Stomach (tissue), 4 donors: Measurements from ENCODE around the gene PPP1R13B.

ENCODE experiments used
- CTCF ChIP-seq, 7 experiments: fragments of 450-650 bp in 4 of 7; fragments of 200-600 bp in 3 of 7; sonication (generic) in 3 of 7; IDR thresholded peaks; one replicate each; pipeline ENCODE4 v1.5.1; 2016 to 2019; ENCODE audit warnings: antibody characterized with exemption in 7 of 7, control low read depth in 2 of 7, mild to moderate bottlenecking in 1 of 7
- EP300 ChIP-seq: sonication (generic); formaldehyde crosslinking; IDR thresholded peaks from one replicate; pipeline ENCODE4 v1.6.1; 2017; ENCODE audit warnings: antibody characterized with exemption
- POLR2A ChIP-seq, 4 donors: fragments of 450-650 bp; IDR thresholded peaks; one replicate each; pipeline ENCODE4 v1.6.1; 2016; ENCODE audit warnings: antibody characterized with exemption in 4 of 4, control low read depth in 2 of 4, mild to moderate bottlenecking in 1 of 4, moderate library complexity in 1 of 4

- TF ChIP-seq CTCF (IDR thresholded peaks at IDR 0.05): no peak
- no peak for TF ChIP-seq POLR2A (IDR thresholded peaks at IDR 0.05)
- TF ChIP-seq EP300: no peak
These were observed 134.6 kb downstream of the PPP1R13B start for GRCh38 chr14:103712633-103713247.
